OCI-LY3 (cell line): Measurements from ENCODE around the gene FNDC10.

ENCODE experiments used
- H2AFZ ChIP-seq: fragments of 200-600, 300-600 bp; shearing (Covaris generic); 2 replicates; pipeline ENCODE4 v1.6.0; 2014; ENCODE audit warnings: antibody characterized with exemption, low read depth, low read length
- H3K27ac ChIP-seq: fragments of 200-600, 300-600 bp; sonication (generic); 2 replicates; pipeline ENCODE4 v1.5.1; 2014; ENCODE audit warnings: mild to moderate bottlenecking, low read length, moderate library complexity, mixed read lengths
- H3K27me3 ChIP-seq: fragments of 200-600, 300-600 bp; sonication (generic); 2 replicates; pipeline ENCODE4 v1.6.1; 2014; ENCODE audit warnings: low read depth, low read length, mixed read lengths
- H3K36me3 ChIP-seq: fragments of 200-600, 300-600 bp; sonication (generic); replicated peaks from 2 replicates; pipeline ENCODE3; 2014; ENCODE audit warnings: low read depth, low read length, mixed read lengths
- H3K4me1 ChIP-seq: fragments of 300-600, 200-600 bp; sonication (generic); 2 replicates; pipeline ENCODE4 v1.6.1; 2014; ENCODE audit warnings: low read length, mixed read lengths
- H3K4me2 ChIP-seq: fragments of 200-600, 300-600 bp; sonication (generic); 2 replicates; pipeline ENCODE4 v1.6.1; 2014; ENCODE audit warnings: low read length, mixed read lengths
- H3K4me3 ChIP-seq: fragments of 300-600, 200-600 bp; sonication (generic); 2 replicates; pipeline ENCODE4 v1.5.1; 2014; ENCODE audit warnings: antibody characterized with exemption, mild to moderate bottlenecking, low read length, moderate library complexity
- H3K79me2 ChIP-seq: fragments of 300-600, 200-600 bp; shearing (Covaris generic); 2 replicates; pipeline ENCODE4 v1.6.1; 2014; ENCODE audit warnings: mild to moderate bottlenecking, low read length, mixed read lengths
- H3K9ac ChIP-seq: fragments of 300-600, 200-600 bp; shearing (Covaris generic); 2 replicates; pipeline ENCODE4 v1.6.0; 2014; ENCODE audit warnings: mild to moderate bottlenecking, low read length, moderate library complexity
- H3K9me3 ChIP-seq: fragments of 200-600, 300-600 bp; shearing (Covaris generic); 2 replicates; pipeline ENCODE4 v1.6.1; 2014; ENCODE audit warnings: low read length, mixed read lengths; ENCODE audit not compliant: insufficient read depth
- H4K20me1 ChIP-seq: fragments of 200-600, 300-600 bp; sonication (generic); 2 replicates; pipeline ENCODE4 v1.6.1; 2016; ENCODE audit warnings: low read length, mixed read lengths; ENCODE audit not compliant: insufficient read depth
- CTCF ChIP-seq: fragments of 200-600, 300-600 bp; sonication (generic); IDR thresholded peaks from 2 replicates; pipeline ENCODE4 v1.5.1; 2014; ENCODE audit warnings: antibody characterized with exemption, low read length, low read depth
- EZH2phosphoT487 ChIP-seq: fragments of 200-600 bp; shearing (Covaris generic); IDR thresholded peaks from 2 replicates; pipeline ENCODE4 v1.6.1; 2018; ENCODE audit warnings: antibody characterized with exemption, mixed run types, low read depth

Gene FNDC10

DNA sequence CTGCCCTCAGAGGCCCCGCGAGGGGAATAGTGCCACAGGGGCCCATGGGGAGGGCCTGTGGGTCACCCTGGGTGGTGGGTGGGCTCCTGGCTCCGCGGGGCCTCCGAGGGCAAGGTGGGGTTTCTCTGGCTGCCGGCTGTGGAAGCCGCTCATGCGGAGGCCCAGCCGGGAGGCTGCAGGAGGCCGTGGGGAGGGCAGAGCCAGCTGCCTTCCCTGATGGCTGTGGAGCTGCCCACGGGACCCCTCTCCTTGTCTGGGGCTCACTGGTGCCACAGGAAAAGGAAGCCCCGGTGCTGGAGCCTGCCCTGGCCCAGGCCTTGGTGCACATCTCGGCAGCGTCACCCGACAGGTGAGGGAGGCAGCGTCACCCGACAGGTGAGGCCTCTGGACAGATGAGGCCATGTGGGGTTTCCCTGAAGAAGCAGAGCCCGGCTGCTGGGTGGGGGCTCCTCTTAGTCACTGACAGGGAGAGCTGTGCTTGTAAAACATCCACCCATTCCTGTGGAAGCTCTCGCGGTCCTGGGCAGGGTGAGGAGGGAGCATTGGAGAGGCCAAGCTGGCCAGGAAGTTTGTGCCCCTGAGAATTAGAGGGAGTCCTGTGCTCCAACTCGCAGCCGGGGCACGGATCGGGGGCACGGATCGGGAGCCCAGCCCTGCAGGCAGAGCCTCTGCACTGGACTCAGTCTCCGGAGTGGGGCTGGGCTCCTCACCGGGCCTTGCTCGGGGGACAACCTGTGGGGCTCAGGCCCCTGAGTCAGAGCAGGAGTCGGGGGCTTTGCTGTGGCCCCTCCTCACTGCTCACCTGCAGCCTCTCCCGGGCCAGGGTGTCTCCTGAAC is 21.5 kb upstream of the FNDC10 start:
- H4K20me1 ChIP-seq = no peaks in the 10 kb centered on the region
- TF ChIP-seq CTCF (no peak), EZH2phosphoT487 (no peak)
- H2AFZ ChIP-seq = no peak overlapping the region
- H3K4me1 ChIP-seq = peaks cover 4% of the 10 kb centered on the region; the same call in 1 of the 2 replicates
- H3K27me3 ChIP-seq = no peaks in the 10 kb centered on the region
- no peak overlapping the region for H3K4me3 ChIP-seq
- H3K27ac ChIP-seq = no peak overlapping the region
- no peaks in the 10 kb centered on the region for H3K9me3 ChIP-seq
- H3K9ac ChIP-seq = no peak overlapping the region
- no peak overlapping the region for H3K4me2 ChIP-seq
- no peaks in the 10 kb centered on the region for H3K36me3 ChIP-seq
- 0 out of 2 replicates have a peak, but pooled peaks cover 4% of the 10 kb centered on the region for H3K79me2 ChIP-seq

DNA sequence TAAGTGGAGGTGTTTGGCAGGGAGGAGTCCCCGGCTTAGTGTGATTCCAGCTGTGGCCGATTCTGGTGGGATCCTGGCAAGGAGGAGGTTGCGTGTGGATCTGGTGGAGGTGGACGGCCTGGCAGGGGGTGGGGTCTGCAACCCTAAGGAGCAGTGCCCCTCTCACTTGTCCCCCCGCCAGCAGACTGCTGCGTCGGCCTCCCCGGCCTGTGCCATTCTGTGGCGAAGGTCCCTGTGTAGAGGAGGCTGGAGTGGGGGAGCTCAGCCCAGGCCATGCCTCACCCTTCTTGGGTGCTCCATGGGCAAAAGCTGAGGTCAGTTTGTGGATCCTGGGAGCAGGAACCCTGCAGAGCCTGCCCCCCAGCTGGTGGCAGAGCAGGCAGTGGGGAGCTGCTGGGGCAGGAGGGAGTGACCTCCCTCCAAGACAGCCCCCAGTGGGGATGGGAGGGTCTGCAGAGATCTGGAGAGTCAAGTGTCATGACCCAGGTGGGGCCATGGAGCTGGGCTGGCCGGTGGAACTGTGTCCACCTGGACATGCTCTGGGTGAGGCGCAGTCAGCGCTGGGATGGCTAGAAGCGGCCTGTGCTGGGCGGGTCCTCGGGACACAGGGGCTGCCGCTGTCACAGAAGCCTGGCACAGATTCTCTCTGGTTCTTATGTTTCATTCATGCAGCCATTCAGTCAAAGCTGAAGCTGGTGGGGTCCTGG is 20.7 kb upstream of the FNDC10 start:
- H3K9ac ChIP-seq = no peak overlapping the region
- no peaks in the 10 kb centered on the region for H4K20me1 ChIP-seq

GRCh38 chr1:1619917-1620361 is 20.0 kb upstream of the FNDC10 start:
- Histone ChIP-seq H3K9me3 (no peaks in the 10 kb centered on the region), H2AFZ (no peak overlapping the region), H3K79me2 (peaks cover 4% of the 10 kb centered on the region; the same call in 1 of the 2 replicates), H3K4me2 (no peak overlapping the region), H3K27ac (no peak overlapping the region), H4K20me1 (no peaks in the 10 kb centered on the region), H3K36me3 (no peaks in the 10 kb centered on the region), H3K27me3 (no peaks in the 10 kb centered on the region), H3K4me1 (peaks cover 5% of the 10 kb centered on the region; the same call in 1 of the 2 replicates), H3K9ac (no peak overlapping the region), H3K4me3 (no peak overlapping the region)
- TF ChIP-seq EZH2phosphoT487 (no peak), CTCF (peak; percentile 47)

More for the DNA sequence above, 20.7 kb upstream of the FNDC10 start:
- Histone ChIP-seq H3K4me3 (no peak overlapping the region), H3K79me2 (0 out of 2 replicates have a peak, but pooled peaks cover 4% of the 10 kb centered on the region), H3K27ac (no peak overlapping the region), H3K4me1 (peaks cover 5% of the 10 kb centered on the region; the same call in 1 of the 2 replicates), H2AFZ (no peak overlapping the region), H3K4me2 (no peak overlapping the region), H3K27me3 (no peaks in the 10 kb centered on the region), H3K36me3 (no peaks in the 10 kb centered on the region), H3K9me3 (no peaks in the 10 kb centered on the region)
- no peak for TF ChIP-seq EZH2phosphoT487
- no peak for TF ChIP-seq CTCF

DNA sequence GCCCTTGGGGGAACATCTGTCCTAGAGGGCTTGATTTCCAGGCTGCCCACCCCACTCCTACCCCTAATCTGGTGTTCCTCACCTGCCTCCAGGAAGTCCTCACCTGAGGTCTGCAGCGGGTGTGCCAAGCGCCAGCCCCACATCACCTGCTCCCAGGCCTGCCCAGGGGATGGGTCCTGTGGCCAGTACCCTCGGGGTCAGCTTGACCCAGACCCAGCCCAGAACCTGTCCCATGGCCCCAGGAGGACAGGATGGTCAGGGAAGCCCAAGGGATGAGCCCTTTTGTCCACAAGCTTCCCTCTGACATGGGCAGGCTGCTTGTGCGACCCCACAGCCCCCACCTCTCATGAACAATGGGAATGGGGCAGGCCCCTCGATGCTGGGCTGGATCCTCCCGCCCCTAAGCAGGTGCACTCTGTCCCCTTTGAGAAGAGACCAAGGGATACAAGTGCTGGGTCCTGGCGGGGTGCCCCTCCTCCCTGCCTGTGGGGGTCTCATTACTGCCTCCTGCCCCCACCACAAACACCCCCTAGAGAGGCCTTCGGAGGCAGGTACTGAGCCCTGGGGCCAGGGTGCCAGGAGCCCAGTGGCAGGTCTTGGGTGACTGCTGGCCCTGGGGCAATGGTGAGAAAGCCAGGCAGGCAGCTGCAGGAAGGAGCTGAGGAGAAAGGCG is 18.6 kb upstream of the FNDC10 start:
- peaks cover 14% of the 10 kb centered on the region for H3K4me1 ChIP-seq
- H3K9me3 ChIP-seq = no peaks in the 10 kb centered on the region
- no peak overlapping the region for H3K9ac ChIP-seq
- H3K4me3 ChIP-seq = no peak overlapping the region
- H3K27ac ChIP-seq = no peak overlapping the region
- H3K27me3 ChIP-seq = no peaks in the 10 kb centered on the region
- no peak overlapping the region for H2AFZ ChIP-seq
- TF ChIP-seq CTCF (no peak), EZH2phosphoT487 (no peak)
- H3K4me2 ChIP-seq = no peak overlapping the region
- no peaks in the 10 kb centered on the region for H3K36me3 ChIP-seq
- peaks cover 12% of the 10 kb centered on the region; the same call in 1 of the 2 replicates for H3K79me2 ChIP-seq
- H4K20me1 ChIP-seq = no peaks in the 10 kb centered on the region
